DOHH2 (cell line): ENCODE measurements around the gene RBMS2.

Experiments
- EZH2phosphoT487 ChIP-seq: fragments of 200-600 bp; sonication (generic); IDR thresholded peaks from 2 replicates; pipeline ENCODE4 v1.6.1; 2017; ENCODE audit warnings: borderline replicate concordance, mild to moderate bottlenecking, antibody characterized with exemption, low read length, moderate library complexity, mixed read lengths
- TF ChIP-seq, protein P1 (sequence below): fragments of 200-600 bp; sonication (generic); IDR thresholded peaks from one replicate; pipeline ENCODE4 v1.5.1; 2014; ENCODE audit warnings: antibody characterized with exemption, mild to moderate bottlenecking, low read depth, low read length; ENCODE audit not compliant: poor library complexity, severe bottlenecking

DNA sequence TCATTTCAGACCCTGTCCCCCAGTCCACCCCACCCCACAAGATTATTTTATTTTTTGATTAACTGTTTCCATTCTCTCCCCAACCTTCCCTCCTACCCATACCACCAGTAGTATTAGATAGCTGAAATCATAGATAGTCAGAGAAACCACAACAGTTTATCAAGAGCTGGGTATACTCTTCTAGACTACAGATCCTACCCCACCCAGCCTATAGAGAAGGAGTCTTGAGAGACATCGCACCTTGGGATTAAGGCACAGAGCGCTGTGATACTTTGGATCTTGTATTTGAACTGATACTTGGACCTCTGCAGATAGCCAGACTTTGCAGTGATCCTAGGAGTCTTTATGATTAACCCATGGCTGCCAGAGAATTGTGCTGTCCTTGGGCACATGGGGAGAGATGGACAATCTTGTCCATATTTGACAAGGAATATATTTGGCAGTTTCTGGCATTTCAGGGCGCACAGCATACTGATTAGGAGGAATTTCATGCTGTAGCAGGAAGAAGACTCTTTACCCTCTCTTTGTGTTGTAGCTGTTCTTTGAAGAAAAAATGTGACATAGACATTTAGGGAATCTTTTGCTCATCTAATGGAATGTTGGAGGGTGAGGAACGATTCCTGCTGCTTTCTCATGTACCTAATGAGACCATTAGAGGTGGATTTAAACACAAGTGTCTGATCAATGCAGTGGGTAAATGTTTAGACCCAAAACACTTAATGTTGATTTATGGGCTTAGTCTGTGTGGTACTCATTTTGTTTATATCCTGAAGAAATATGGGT lies 982 bp downstream of the RBMS2 start:
- TF ChIP-seq, protein P1, sequence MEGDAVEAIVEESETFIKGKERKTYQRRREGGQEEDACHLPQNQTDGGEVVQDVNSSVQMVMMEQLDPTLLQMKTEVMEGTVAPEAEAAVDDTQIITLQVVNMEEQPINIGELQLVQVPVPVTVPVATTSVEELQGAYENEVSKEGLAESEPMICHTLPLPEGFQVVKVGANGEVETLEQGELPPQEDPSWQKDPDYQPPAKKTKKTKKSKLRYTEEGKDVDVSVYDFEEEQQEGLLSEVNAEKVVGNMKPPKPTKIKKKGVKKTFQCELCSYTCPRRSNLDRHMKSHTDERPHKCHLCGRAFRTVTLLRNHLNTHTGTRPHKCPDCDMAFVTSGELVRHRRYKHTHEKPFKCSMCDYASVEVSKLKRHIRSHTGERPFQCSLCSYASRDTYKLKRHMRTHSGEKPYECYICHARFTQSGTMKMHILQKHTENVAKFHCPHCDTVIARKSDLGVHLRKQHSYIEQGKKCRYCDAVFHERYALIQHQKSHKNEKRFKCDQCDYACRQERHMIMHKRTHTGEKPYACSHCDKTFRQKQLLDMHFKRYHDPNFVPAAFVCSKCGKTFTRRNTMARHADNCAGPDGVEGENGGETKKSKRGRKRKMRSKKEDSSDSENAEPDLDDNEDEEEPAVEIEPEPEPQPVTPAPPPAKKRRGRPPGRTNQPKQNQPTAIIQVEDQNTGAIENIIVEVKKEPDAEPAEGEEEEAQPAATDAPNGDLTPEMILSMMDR = no peak
- TF ChIP-seq EZH2phosphoT487 = no peak
